SU-DHL-6 (cell line): ENCODE data around the gene CACNG1.

Experiments
- H2AFZ ChIP-seq: fragments of 200-600 bp; sonication (generic); 2 replicates; pipeline ENCODE4 v1.6.1; 2014; ENCODE audit warnings: low read depth, mild to moderate bottlenecking, moderate library complexity, mixed read lengths, antibody characterized with exemption, low read length; ENCODE audit not compliant: severe bottlenecking
- H3F3A ChIP-seq: fragments of 200-600 bp; shearing (Covaris generic); 2 replicates; pipeline ENCODE4 v1.6.0; 2016; ENCODE audit warnings: antibody characterized with exemption, mild to moderate bottlenecking; ENCODE audit not compliant: insufficient read depth
- H3K27ac ChIP-seq: fragments of 200-600 bp; sonication (generic); 2 replicates; pipeline ENCODE4 v1.5.1; 2016; ENCODE audit warnings: low read depth, mild to moderate bottlenecking, low read length, moderate library complexity, mixed read lengths
- H3K27me3 ChIP-seq: fragments of 200-600 bp; sonication (generic), shearing (Covaris generic); 2 replicates; pipeline ENCODE4 v1.6.0; 2014; ENCODE audit warnings: mild to moderate bottlenecking, low read length
- H3K36me3 ChIP-seq: fragments of 200-600 bp; sonication (generic); 2 replicates; pipeline ENCODE4 v1.6.1; 2014; ENCODE audit warnings: mild to moderate bottlenecking, low read length, mixed read lengths
- H3K4me2 ChIP-seq: fragments of 300-600, 200-600 bp; shearing (Covaris generic), sonication (generic); 2 replicates; pipeline ENCODE4 v1.6.0; 2014; ENCODE audit warnings: low read length, low read depth, mild to moderate bottlenecking; ENCODE audit not compliant: poor library complexity, severe bottlenecking
- H3K4me3 ChIP-seq: fragments of 200-600 bp; sonication (generic); 2 replicates; pipeline ENCODE4 v1.5.1; 2014; ENCODE audit warnings: antibody characterized with exemption, low read length, mild to moderate bottlenecking, mixed read lengths; ENCODE audit not compliant: insufficient read depth, poor library complexity, severe bottlenecking
- H3K79me2 ChIP-seq: fragments of 200-600 bp; sonication (generic); 2 replicates; pipeline ENCODE4 v1.6.1; 2014; ENCODE audit warnings: mild to moderate bottlenecking, low read length, moderate library complexity; ENCODE audit not compliant: insufficient read depth
- H3K9ac ChIP-seq: fragments of 200-600 bp; sonication (generic); 2 replicates; pipeline ENCODE4 v1.7.0; 2014; ENCODE audit warnings: mild to moderate bottlenecking, low read length
- H3K9me2 ChIP-seq: fragments of 200-600 bp; sonication (generic); replicated peaks from 2 replicates; pipeline ENCODE4 v1.6.1; 2014; ENCODE audit warnings: low read length; ENCODE audit not compliant: insufficient read depth
- H3K9me3 ChIP-seq: fragments of 200-600 bp; sonication (generic); 2 replicates; pipeline ENCODE4 v1.6.1; 2014; ENCODE audit warnings: low read length, mixed read lengths; ENCODE audit not compliant: insufficient read depth
- H4K20me1 ChIP-seq: fragments of 200-600 bp; sonication (generic); 2 replicates; pipeline ENCODE4 v1.6.1; 2014; ENCODE audit warnings: low read depth, mild to moderate bottlenecking, antibody characterized with exemption, low read length, moderate library complexity, mixed read lengths
- EZH2phosphoT487 ChIP-seq: fragments of 200-600 bp; sonication (generic), shearing (Covaris generic); conservative IDR thresholded peaks from 2 replicates; pipeline ENCODE4 v1.6.1; 2018; ENCODE audit warnings: mild to moderate bottlenecking, antibody characterized with exemption, low read length, moderate library complexity, mixed read lengths
- TF ChIP-seq, protein P1 (sequence below): fragments of 200-600 bp; sonication (generic); IDR thresholded peaks from one replicate; pipeline ENCODE4 v1.5.1; 2017; ENCODE audit warnings: antibody characterized with exemption, mild to moderate bottlenecking, low read length, moderate library complexity; ENCODE audit not compliant: insufficient read depth, poor library complexity, severe bottlenecking

Gene CACNG1

GRCh38 chr17:67068999-67069398 lies 24.6 kb downstream of the CACNG1 start:
- Histone ChIP-seq H3K79me2 (no peaks in the 10 kb centered on the region), H3K27me3 (no peaks in the 10 kb centered on the region), H3K9me3 (no peaks in the 10 kb centered on the region), H3K4me3 (no peak overlapping the region), H3K4me2 (no peak overlapping the region), H4K20me1 (no peaks in the 10 kb centered on the region), H3K36me3 (no peaks in the 10 kb centered on the region), H2AFZ (no peak overlapping the region), H3K27ac (no peak overlapping the region), H3K9ac (no peak overlapping the region), H3K9me2 (no peaks in the 10 kb centered on the region), H3F3A (no peaks in the 10 kb centered on the region)
- no peak for TF ChIP-seq EZH2phosphoT487
- TF ChIP-seq, protein P1, sequence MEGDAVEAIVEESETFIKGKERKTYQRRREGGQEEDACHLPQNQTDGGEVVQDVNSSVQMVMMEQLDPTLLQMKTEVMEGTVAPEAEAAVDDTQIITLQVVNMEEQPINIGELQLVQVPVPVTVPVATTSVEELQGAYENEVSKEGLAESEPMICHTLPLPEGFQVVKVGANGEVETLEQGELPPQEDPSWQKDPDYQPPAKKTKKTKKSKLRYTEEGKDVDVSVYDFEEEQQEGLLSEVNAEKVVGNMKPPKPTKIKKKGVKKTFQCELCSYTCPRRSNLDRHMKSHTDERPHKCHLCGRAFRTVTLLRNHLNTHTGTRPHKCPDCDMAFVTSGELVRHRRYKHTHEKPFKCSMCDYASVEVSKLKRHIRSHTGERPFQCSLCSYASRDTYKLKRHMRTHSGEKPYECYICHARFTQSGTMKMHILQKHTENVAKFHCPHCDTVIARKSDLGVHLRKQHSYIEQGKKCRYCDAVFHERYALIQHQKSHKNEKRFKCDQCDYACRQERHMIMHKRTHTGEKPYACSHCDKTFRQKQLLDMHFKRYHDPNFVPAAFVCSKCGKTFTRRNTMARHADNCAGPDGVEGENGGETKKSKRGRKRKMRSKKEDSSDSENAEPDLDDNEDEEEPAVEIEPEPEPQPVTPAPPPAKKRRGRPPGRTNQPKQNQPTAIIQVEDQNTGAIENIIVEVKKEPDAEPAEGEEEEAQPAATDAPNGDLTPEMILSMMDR: no peak

GRCh38 chr17:67069603-67070136 lies 25.3 kb downstream of the CACNG1 start:
- Histone ChIP-seq H3K4me2 (no peak overlapping the region), H3F3A (no peaks in the 10 kb centered on the region), H3K27me3 (no peaks in the 10 kb centered on the region), H3K27ac (no peak overlapping the region), H3K9me2 (no peaks in the 10 kb centered on the region), H3K79me2 (no peaks in the 10 kb centered on the region), H3K4me3 (no peak overlapping the region), H3K9ac (no peak overlapping the region), H3K36me3 (no peaks in the 10 kb centered on the region), H3K9me3 (no peaks in the 10 kb centered on the region), H2AFZ (no peak overlapping the region), H4K20me1 (no peaks in the 10 kb centered on the region)
- TF ChIP-seq, protein P1: no peak
- TF ChIP-seq EZH2phosphoT487: no peak

GRCh38 chr17:67071595-67071994 lies 27.2 kb downstream of the CACNG1 start:
- no peaks in the 10 kb centered on the region for H3K36me3 ChIP-seq
- no peak overlapping the region for H3K4me2 ChIP-seq
- no peaks in the 10 kb centered on the region for H4K20me1 ChIP-seq
- no peak overlapping the region for H3K27ac ChIP-seq
- no peaks in the 10 kb centered on the region for H3K27me3 ChIP-seq
- H3K9me3 ChIP-seq: no peaks in the 10 kb centered on the region
- no peaks in the 10 kb centered on the region for H3K9me2 ChIP-seq
- no peak overlapping the region for H3K9ac ChIP-seq
- no peak for TF ChIP-seq EZH2phosphoT487
- TF ChIP-seq, protein P1: no peak
- no peaks in the 10 kb centered on the region for H3F3A ChIP-seq
- no peak overlapping the region for H2AFZ ChIP-seq
- H3K79me2 ChIP-seq: no peaks in the 10 kb centered on the region
- no peak overlapping the region for H3K4me3 ChIP-seq
